Panc1 (cell line): ENCODE data around the gene C1orf210. TPM values are rescaled to one million over a fixed set of nuclear protein-coding genes. Genes with fewer than 3 reads are reported as not detected.

Experiments used
- ATAC-seq: fragments of 200-7000 bp; cut with Tn5 transposase; 2 replicates; pipeline ENCODE4 v1.9.1; 2020; ENCODE audit warnings: mild to moderate bottlenecking, moderate library complexity
- BruUV-seq: library from RNA; stranded (reverse); fragments of 400-500 nt; replicated peaks from 2 replicates; lab custom pipeline; 2021; lab: Mats Ljungman, UMichigan
- CTCF ChIA-PET: fragments of 300-600 bp; sonication (Branson Sonifier 250); formaldehyde crosslinking; loops from one replicate; lab custom pipeline; 2022; ENCODE audit warnings: antibody characterized with exemption; lab: Charles Lee
- POLR2A ChIA-PET: fragments of 300-600 bp; sonication (Branson Sonifier 250); formaldehyde crosslinking; loops from one replicate; lab custom pipeline; 2022; ENCODE audit warnings: antibody characterized with exemption; lab: Charles Lee
- DNase-seq: peaks from one replicate; pipeline ENCODE4 v3.0.0-alpha.2; 2010; ENCODE audit warnings: low read depth, low spot score
- H3K27ac ChIP-seq: 2 replicates; pipeline ENCODE4 v1.5.1; 2011; ENCODE audit warnings: mild to moderate bottlenecking, low read length, inconsistent platforms
- H3K27me3 ChIP-seq: fragments of 200-500 bp; sonication (Bioruptor generic); 2 replicates; pipeline ENCODE4 v1.6.0; 2014; ENCODE audit warnings: low read length, inconsistent platforms; ENCODE audit not compliant: control insufficient read depth, insufficient read depth
- H3K36me3 ChIP-seq: fragments of 200-500 bp; sonication (Bioruptor generic); 2 replicates; pipeline ENCODE4 v1.5.1; 2014; ENCODE audit warnings: inconsistent platforms, mild to moderate bottlenecking, low read length, moderate library complexity; ENCODE audit not compliant: control insufficient read depth, insufficient read depth
- H3K4me1 ChIP-seq: 2 replicates; pipeline ENCODE4 v1.5.1; 2011; ENCODE audit warnings: inconsistent platforms, mild to moderate bottlenecking, low read length, moderate library complexity; ENCODE audit not compliant: control insufficient read depth, insufficient read depth
- H3K4me3 ChIP-seq, 2 experiments: 2 replicates each; pipeline ENCODE4 v1.5.1; 2011 to 2012; ENCODE audit warnings: low read depth in 2 of 2, low read length in 2 of 2, mild to moderate bottlenecking in 2 of 2, inconsistent platforms in 1 of 2, moderate library complexity in 1 of 2
- H3K9me3 ChIP-seq: fragments of 200-500 bp; sonication (Bioruptor generic); 2 replicates; pipeline ENCODE4 v1.5.1; 2014; ENCODE audit warnings: low read depth, mild to moderate bottlenecking, inconsistent platforms, low read length, moderate library complexity; ENCODE audit not compliant: control insufficient read depth, insufficient read depth
- POLR2AphosphoS5 ChIP-seq: IDR thresholded peaks from 2 replicates; pipeline ENCODE4 v1.6.1; 2012; ENCODE audit warnings: mild to moderate bottlenecking, low read depth, low read length, moderate library complexity
- REST ChIP-seq, 2 experiments: IDR thresholded peaks; 2 replicates each; pipeline ENCODE4 v1.6.1; 2011 to 2012; ENCODE audit warnings: low read depth in 2 of 2, control low read depth in 1 of 2, low read length in 1 of 2, mild to moderate bottlenecking in 1 of 2, moderate library complexity in 1 of 2; ENCODE audit not compliant: insufficient read depth in 1 of 2
- SIN3A ChIP-seq: IDR thresholded peaks from 2 replicates; pipeline ENCODE4 v1.6.1; 2012; ENCODE audit warnings: low read depth, mild to moderate bottlenecking, low read length, moderate library complexity, borderline replicate concordance; ENCODE audit not compliant: insufficient read depth
- TCF7L2 ChIP-seq: IDR thresholded peaks from 2 replicates; pipeline ENCODE4 v1.6.1; 2011; ENCODE audit warnings: mild to moderate bottlenecking, low read depth, low read length, inconsistent platforms
- in situ Hi-C: cut with HindIII; loops from 2 replicates; pipeline ENCODE4 v1.10.0; 2016; ENCODE audit warnings: low sequenced_read_pairs, low pct_unique_long_range_greater_than_20kb
- intact Hi-C: fragments of 100-400 bp; cut with micrococcal nuclease; formaldehyde crosslinking; loops from one replicate; pipeline ENCODE4 v1.10.0; 2022; ENCODE audit not compliant: unreplicated experiment
- total RNA-seq: library from RNA; stranded (reverse); gene quantifications from one replicate; pipeline ENCODE4 v1.2.1, GENCODE V29; 2021; ENCODE audit not compliant: unreplicated experiment
- TF ChIP-seq, protein P1 (sequence below): fragments of 450-650 bp; IDR thresholded peaks from 2 replicates; pipeline ENCODE4 v1.5.1; 2017; ENCODE audit warnings: mild to moderate bottlenecking

The C1orf210 gene
- total RNA-seq, 1 experiment from 2014 or later, result not detected

GRCh38 chr1:43271186-43272118, 13.9 kb downstream of the C1orf210 start:
- no peak overlapping the region for H3K4me3 ChIP-seq
- intact Hi-C loops, result no loop called here
- H3K9me3 ChIP-seq, result no peaks in the 10 kb centered on the region
- CTCF ChIA-PET, result no interaction called here
- in situ Hi-C loops, result no loop called here
- no peaks in the 10 kb centered on the region for H3K27me3 ChIP-seq
- POLR2A ChIA-PET, result no interaction called here
- no peak overlapping the region for H3K27ac ChIP-seq
- no peaks in the 10 kb centered on the region for H3K4me1 ChIP-seq
- H3K36me3 ChIP-seq, result no peaks in the 10 kb centered on the region
- TF ChIP-seq SIN3A, result no peak
- TF ChIP-seq POLR2AphosphoS5, result no peak
- TF ChIP-seq REST (IDR thresholded peaks at IDR 0.05; ENCODE audit: insufficient read depth in 1 of 2, low read depth in 2 of 2, low read length in 1 of 2), result no peak
- TF ChIP-seq, protein P1, sequence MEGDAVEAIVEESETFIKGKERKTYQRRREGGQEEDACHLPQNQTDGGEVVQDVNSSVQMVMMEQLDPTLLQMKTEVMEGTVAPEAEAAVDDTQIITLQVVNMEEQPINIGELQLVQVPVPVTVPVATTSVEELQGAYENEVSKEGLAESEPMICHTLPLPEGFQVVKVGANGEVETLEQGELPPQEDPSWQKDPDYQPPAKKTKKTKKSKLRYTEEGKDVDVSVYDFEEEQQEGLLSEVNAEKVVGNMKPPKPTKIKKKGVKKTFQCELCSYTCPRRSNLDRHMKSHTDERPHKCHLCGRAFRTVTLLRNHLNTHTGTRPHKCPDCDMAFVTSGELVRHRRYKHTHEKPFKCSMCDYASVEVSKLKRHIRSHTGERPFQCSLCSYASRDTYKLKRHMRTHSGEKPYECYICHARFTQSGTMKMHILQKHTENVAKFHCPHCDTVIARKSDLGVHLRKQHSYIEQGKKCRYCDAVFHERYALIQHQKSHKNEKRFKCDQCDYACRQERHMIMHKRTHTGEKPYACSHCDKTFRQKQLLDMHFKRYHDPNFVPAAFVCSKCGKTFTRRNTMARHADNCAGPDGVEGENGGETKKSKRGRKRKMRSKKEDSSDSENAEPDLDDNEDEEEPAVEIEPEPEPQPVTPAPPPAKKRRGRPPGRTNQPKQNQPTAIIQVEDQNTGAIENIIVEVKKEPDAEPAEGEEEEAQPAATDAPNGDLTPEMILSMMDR, result no peak
- no peak for TF ChIP-seq TCF7L2
- no peak for ATAC-seq
- no TSS peak for BruUV-seq
- DNase-seq, result no peak

GRCh38 chr1:43270421-43271095, 14.8 kb downstream of the C1orf210 start:
- TF ChIP-seq TCF7L2 (no peak), POLR2AphosphoS5 (no peak), REST (IDR thresholded peaks at IDR 0.05; ENCODE audit: insufficient read depth in 1 of 2, low read depth in 2 of 2, low read length in 1 of 2) (no peak), SIN3A (no peak)
- TF ChIP-seq, protein P1, result no peak
- H3K27ac ChIP-seq, result no peak overlapping the region
- in situ Hi-C loops, result no loop called here
- ATAC-seq (no peak), DNase-seq (no peak)
- intact Hi-C loops, result no loop called here
- H3K4me3 ChIP-seq, result no peak overlapping the region
- ChIA-PET POLR2A (no interaction called here), CTCF (no interaction called here)
- no TSS peak for BruUV-seq
- H3K4me1 ChIP-seq, result no peaks in the 10 kb centered on the region
- no peaks in the 10 kb centered on the region for H3K9me3 ChIP-seq
- H3K36me3 ChIP-seq, result no peaks in the 10 kb centered on the region
- H3K27me3 ChIP-seq, result no peaks in the 10 kb centered on the region
